H1 (cell line): ENCODE measurements around the gene AZGP1. TPM values are rescaled to one million over a fixed set of nuclear protein-coding genes. Genes with fewer than 3 reads are reported as not detected.

Experiments
- CTCF ChIA-PET: fragments of 300-600 bp; sonication (Branson Sonifier 250); formaldehyde crosslinking; loops from one replicate; lab custom pipeline; 2021; ENCODE audit not compliant: partially characterized antibody; lab: Charles Lee
- POLR2A ChIA-PET: fragments of 300-600 bp; sonication (Branson Sonifier 250); formaldehyde crosslinking; loops from one replicate; lab custom pipeline; 2021; ENCODE audit warnings: inconsistent platforms; ENCODE audit not compliant: partially characterized antibody; lab: Charles Lee
- DNase-seq, 2 experiments: peaks; one replicate each; pipeline versions ENCODE4 v3.0.0 to v3.0.0-alpha.2; 2010 to 2022; ENCODE audit warnings: low spot score in 2 of 2, low read depth in 1 of 2, mixed read lengths in 1 of 2
- FAIRE-seq: peaks from 2 replicates; lab custom pipeline; 2011; peaks lifted over from hg19 to GRCh38; lab: Jason Lieb, UNC
- H2AFZ ChIP-seq: 2 replicates; pipeline ENCODE4 v1.8.1; 2012; ENCODE audit warnings: low read length, inconsistent platforms
- H2AK5ac ChIP-seq: 2 replicates; pipeline ENCODE4 v1.6.1; 2013; ENCODE audit warnings: low read depth, low read length
- H2BK120ac ChIP-seq: replicated peaks from 2 replicates; pipeline ENCODE3; 2013; ENCODE audit warnings: low read depth, low read length, inconsistent platforms
- H2BK12ac ChIP-seq: 2 replicates; pipeline ENCODE4 v1.6.1; 2013; ENCODE audit warnings: low read depth, low read length
- H2BK15ac ChIP-seq: 2 replicates; pipeline ENCODE4 v1.6.1; 2013; ENCODE audit warnings: low read length
- H2BK20ac ChIP-seq: 2 replicates; pipeline ENCODE4 v1.6.1; 2013; ENCODE audit warnings: low read length
- H2BK5ac ChIP-seq: 2 replicates; pipeline ENCODE4 v1.6.1; 2013; ENCODE audit warnings: low read depth, low read length
- H3K14ac ChIP-seq: 2 replicates; pipeline ENCODE4 v1.6.1; 2013; ENCODE audit warnings: inconsistent platforms; ENCODE audit not compliant: insufficient read length
- H3K18ac ChIP-seq: 2 replicates; pipeline ENCODE4 v1.6.1; 2013; ENCODE audit warnings: low read length; ENCODE audit errors: extremely low read depth
- H3K23ac ChIP-seq: 2 replicates; pipeline ENCODE4 v1.6.1; 2013; ENCODE audit warnings: inconsistent platforms; ENCODE audit not compliant: insufficient read length
- H3K23me2 ChIP-seq: 2 replicates; pipeline ENCODE4 v1.6.1; 2013; ENCODE audit warnings: low read depth, low read length
- H3K27ac ChIP-seq: 2 replicates; pipeline ENCODE4 v1.6.1; 2011; ENCODE audit warnings: low read depth, low read length, inconsistent platforms
- H3K27me3 ChIP-seq, 4 experiments: replicated peaks in 1 of 4; 1 replicate in 1 of 4; 2 replicates in 3 of 4; pipeline versions ENCODE4 v1.6.1 to v1.8.1; 2011 to 2013; ENCODE audit warnings: low read length in 3 of 4, mild to moderate bottlenecking in 3 of 4, inconsistent platforms in 2 of 4, mixed read lengths in 2 of 4, moderate library complexity in 1 of 4; ENCODE audit not compliant: control insufficient read depth in 3 of 4, insufficient read depth in 3 of 4; ENCODE audit errors: extremely low read depth in 1 of 4
- H3K36me3 ChIP-seq, 4 experiments: 2 replicates each; pipeline versions ENCODE4 v1.6.1 to v1.8.1; 2011 to 2013; ENCODE audit warnings: mild to moderate bottlenecking in 4 of 4, low read length in 3 of 4, moderate library complexity in 2 of 4, control low read depth in 1 of 4, inconsistent platforms in 1 of 4; ENCODE audit not compliant: insufficient read depth in 4 of 4, control insufficient read depth in 2 of 4
- H3K4ac ChIP-seq: replicated peaks from 2 replicates; pipeline ENCODE3; 2013; ENCODE audit warnings: low read length, low read depth, mixed read lengths, inconsistent platforms; ENCODE audit not compliant: insufficient read length
- H3K4me1 ChIP-seq, 4 experiments: replicated peaks in 1 of 4; 1 replicate in 1 of 4; 2 replicates in 3 of 4; pipeline versions ENCODE4 v1.6.1 to v1.8.1; 2011 to 2013; ENCODE audit warnings: low read length in 3 of 4, inconsistent platforms in 2 of 4, mixed read lengths in 1 of 4; ENCODE audit not compliant: insufficient read depth in 4 of 4, control insufficient read depth in 3 of 4
- H3K4me2 ChIP-seq, 2 experiments: 2 replicates each; pipeline versions ENCODE4 v1.6.1 to v1.8.1; 2011 to 2013; ENCODE audit warnings: low read depth in 2 of 2, low read length in 2 of 2, control low read depth in 1 of 2, inconsistent platforms in 1 of 2, mild to moderate bottlenecking in 1 of 2; ENCODE audit not compliant: insufficient read depth in 1 of 2
- H3K4me3 ChIP-seq, 4 experiments: fragments of 200-600, 300-600 bp in 1 of 4; sonication (generic), shearing (Covaris generic), sonication (Bioruptor Twin) in 1 of 4; 2 replicates each; pipeline versions ENCODE4 v1.5.1 to v1.8.1; 2011 to 2016; ENCODE audit warnings: low read length in 4 of 4, low read depth in 3 of 4, control low read depth in 2 of 4, inconsistent platforms in 2 of 4, mild to moderate bottlenecking in 2 of 4, mixed read lengths in 1 of 4, moderate library complexity in 1 of 4; ENCODE audit not compliant: insufficient read depth in 2 of 4; ENCODE audit errors: extremely low read depth in 1 of 4
- H3K56ac ChIP-seq: replicated peaks from 2 replicates; pipeline ENCODE3; 2013; ENCODE audit warnings: low read depth, mild to moderate bottlenecking, mixed read lengths, low read length, inconsistent platforms; ENCODE audit not compliant: insufficient read length
- H3K79me1 ChIP-seq: 2 replicates; pipeline ENCODE4 v1.6.1; 2013; ENCODE audit warnings: low read depth, low read length, control low read depth
- H3K79me2 ChIP-seq, 2 experiments: 2 replicates each; pipeline versions ENCODE4 v1.6.1 to v1.8.1; 2012 to 2013; ENCODE audit warnings: low read length in 2 of 2, mild to moderate bottlenecking in 2 of 2, inconsistent platforms in 1 of 2; ENCODE audit not compliant: insufficient read depth in 2 of 2, control insufficient read depth in 1 of 2
- H3K9ac ChIP-seq, 4 experiments: replicated peaks in 1 of 4; 1 replicate in 1 of 4; 2 replicates in 3 of 4; pipeline versions ENCODE4 v1.6.1 to v1.8.1; 2011 to 2013; ENCODE audit warnings: low read depth in 3 of 4, low read length in 3 of 4, control low read depth in 2 of 4, mild to moderate bottlenecking in 2 of 4, moderate library complexity in 2 of 4, inconsistent platforms in 1 of 4; ENCODE audit errors: extremely low read depth in 1 of 4
- H3K9me3 ChIP-seq, 2 experiments: 2 replicates each; pipeline versions ENCODE4 v1.6.1 to v1.8.1; 2012 to 2013; ENCODE audit warnings: mild to moderate bottlenecking in 2 of 2, moderate library complexity in 2 of 2, control low read depth in 1 of 2, inconsistent platforms in 1 of 2, low read depth in 1 of 2, low read length in 1 of 2, mixed read lengths in 1 of 2; ENCODE audit not compliant: insufficient read depth in 2 of 2
- H4K20me1 ChIP-seq, 2 experiments: replicated peaks in 1 of 2; 2 replicates each; pipeline versions ENCODE3 to v1.8.1; 2011 to 2013; ENCODE audit warnings: inconsistent platforms in 2 of 2, low read length in 2 of 2, mild to moderate bottlenecking in 1 of 2; ENCODE audit not compliant: insufficient read depth in 2 of 2, control insufficient read depth in 1 of 2
- H4K5ac ChIP-seq: 2 replicates; pipeline ENCODE4 v1.6.1; 2013; ENCODE audit warnings: low read length, low read depth, mixed read lengths, inconsistent platforms; ENCODE audit not compliant: insufficient read length
- H4K8ac ChIP-seq: 2 replicates; pipeline ENCODE4 v1.8.0; 2013; ENCODE audit warnings: mild to moderate bottlenecking, moderate library complexity, low read length, inconsistent platforms; ENCODE audit not compliant: insufficient read depth; ENCODE audit errors: extremely low read depth
- H4K91ac ChIP-seq: replicated peaks from 2 replicates; pipeline ENCODE3; 2013; ENCODE audit warnings: low read length, mixed read lengths, inconsistent platforms; ENCODE audit not compliant: insufficient read length
- ATF3 ChIP-seq: IDR thresholded peaks from 2 replicates; pipeline ENCODE4 v1.6.1; 2011; ENCODE audit warnings: low read depth, mild to moderate bottlenecking, low read length; ENCODE audit not compliant: insufficient read depth
- BACH1 ChIP-seq: IDR thresholded peaks from 2 replicates; pipeline ENCODE4 v1.6.1; 2012; ENCODE audit warnings: low read length, improper control_type of control experiment
- BCL11A ChIP-seq, 2 experiments: IDR thresholded peaks; one replicate each; pipeline ENCODE4 v1.6.1; 2011; ENCODE audit warnings: low read depth in 2 of 2, low read length in 2 of 2, mild to moderate bottlenecking in 2 of 2
- CTCF ChIP-seq, 3 experiments: IDR thresholded peaks; 1 replicate in 2 of 3; 2 replicates in 1 of 3; pipeline versions ENCODE4 v1.5.1 to v1.6.1; 2011; ENCODE audit warnings: low read length in 3 of 3, mild to moderate bottlenecking in 3 of 3, inconsistent platforms in 2 of 3, low read depth in 1 of 3, moderate library complexity in 1 of 3; ENCODE audit not compliant: insufficient read depth in 1 of 3; ENCODE audit errors: control extremely low read depth in 1 of 3
- FOSL1 ChIP-seq: IDR thresholded peaks from 2 replicates; pipeline ENCODE4 v1.6.1; 2011; ENCODE audit warnings: mild to moderate bottlenecking, low read depth, low read length, moderate library complexity; ENCODE audit not compliant: insufficient read depth
- JUND ChIP-seq: IDR thresholded peaks from 2 replicates; pipeline ENCODE4 v1.6.1; 2011; ENCODE audit warnings: mild to moderate bottlenecking, improper control_type of control experiment, low read length
- KDM5A ChIP-seq: fragments of 200-600 bp; IDR thresholded peaks from 2 replicates; pipeline ENCODE4 v1.7.1; 2012; ENCODE audit warnings: mild to moderate bottlenecking, low read length, inconsistent platforms, mixed read lengths
- POLR2A ChIP-seq, 2 experiments: IDR thresholded peaks; 1 replicate in 1 of 2; 2 replicates in 1 of 2; pipeline ENCODE4 v1.6.1; 2011; ENCODE audit warnings: low read depth in 2 of 2, low read length in 2 of 2, mild to moderate bottlenecking in 2 of 2; ENCODE audit errors: control extremely low read depth in 1 of 2
- POLR2AphosphoS5 ChIP-seq: IDR thresholded peaks from 2 replicates; pipeline ENCODE4 v1.6.1; 2011; ENCODE audit warnings: low read depth, low read length
- SP2 ChIP-seq: IDR thresholded peaks from 2 replicates; pipeline ENCODE4 v1.6.1; 2012; ENCODE audit warnings: mild to moderate bottlenecking, low read length, inconsistent platforms
- SRF ChIP-seq: IDR thresholded peaks from 2 replicates; pipeline ENCODE4 v1.6.1; 2011; ENCODE audit warnings: mild to moderate bottlenecking, low read depth, low read length, moderate library complexity
- TAF1 ChIP-seq: IDR thresholded peaks from 2 replicates; pipeline ENCODE4 v1.6.1; 2011; ENCODE audit warnings: mild to moderate bottlenecking, low read depth, low read length
- TCF12 ChIP-seq: IDR thresholded peaks from 2 replicates; pipeline ENCODE4 v1.6.1; 2011; ENCODE audit warnings: low read depth, mild to moderate bottlenecking, low read length
- WGBS, 2 experiments: shearing (Covaris generic) in 1 of 2; methylation state at CpG; one replicate each; pipeline versions ENCODE4 v1.1.6 to v1.1.7; 2013 to 2015; ENCODE audit warnings: low lambda C conversion rate in 2 of 2, mixed read lengths in 2 of 2, inconsistent platforms in 1 of 2, low coverage in 1 of 2, missing lambda C conversion rate in 1 of 2; ENCODE audit not compliant: insufficient replicate concordance in 2 of 2, insufficient coverage in 1 of 2, insufficient read length in 1 of 2; ENCODE audit errors: extremely low coverage in 1 of 2, missing lambda C conversion rate in 1 of 2; 5-methylcytosine and 5-hydroxymethylcytosine counted together
- polyA plus RNA-seq, 7 experiments: library from polyadenylated mRNA; depleted of rRNA in 3 of 7; stranded (reverse) in 5 of 7; unstranded in 2 of 7; fragments of >200 nt in 5 of 7; fragments of 200-250 nt in 2 of 7; gene quantifications; 1 replicate in 5 of 7; 2 replicates in 1 of 7; 4 replicates in 1 of 7; pipeline versions ENCODE4 v1.2.1 to v1.2.3, GENCODE V29; 2011 to 2013; ENCODE audit warnings: missing spikeins in 2 of 7, mixed read lengths in 2 of 7
- total RNA-seq: library from RNA; stranded (reverse); fragmentation: NEBNext Ultra II Directional; extraction: Animal tissue kit (Norgen Biotek cat#: 25700); gene quantifications from 2 replicates; pipeline ENCODE4 v1.2.1, GENCODE V29; 2021

The AZGP1 gene
- total and polyA plus RNA-seq, 2 of the 8 experiments (the other 6 are each of a cell fraction or from before 2014, with no cell fraction given), result 0.52 to 0.68 TPM

GRCh38 chr7:99927536-99927935 lies 48.3 kb downstream of the AZGP1 start:
- Histone ChIP-seq H3K36me3 (no peaks in the 10 kb centered on the region), H3K9ac (no peak overlapping the region), H3K4me1 (peaks cover 0 to 6% (median 3%) of the 10 kb centered on the region in 4 experiments; a peak in 4 of 7 replicates), H3K27me3 (no peaks in the 10 kb centered on the region), H2AK5ac (no peak overlapping the region), H3K4me3 (no peak overlapping the region), H3K4ac (no peak overlapping the region), H2BK5ac (no peak overlapping the region), H2BK12ac (no peak overlapping the region; the same call in 1 of the 2 replicates), H3K4me2 (no peak overlapping the region), H3K23ac (no peak overlapping the region), H4K91ac (no peak overlapping the region), H3K79me1 (no peaks in the 10 kb centered on the region), H3K23me2 (no peaks in the 10 kb centered on the region), H4K8ac (no peak overlapping the region), H3K18ac (no peak overlapping the region), H4K5ac (no peak overlapping the region), H2AFZ (no peak overlapping the region), H3K9me3 (no peaks in the 10 kb centered on the region), H4K20me1 (no peaks in the 10 kb centered on the region), H3K14ac (no peak overlapping the region), H2BK120ac (no peak overlapping the region), H3K79me2 (no peaks in the 10 kb centered on the region), H2BK15ac (no peak overlapping the region), H2BK20ac (no peak overlapping the region), H3K27ac (no peak overlapping the region), H3K56ac (no peak overlapping the region)
- ChIA-PET POLR2A (interaction anchor here (1.0 to 1.4 kb wide), 3 partner anchors 10 to 17 kb away, joined by 3 to 4 read pairs (median 4); no protein-coding TSS in a partner anchor), CTCF (interaction anchor here (0.9 to 2.7 kb wide), 2 partner anchors 57 to 63 kb away, joined by 3 to 27 read pairs; no protein-coding TSS in a partner anchor)
- 77% methylated on average over 5 of the region's 5 CpGs; no CpG with 5 or more reads in 1 of the 2 experiments for WGBS, 2 experiments
- no peak for FAIRE-seq
- DNase-seq, result no peak
- TF ChIP-seq KDM5A, result no peak
- TF ChIP-seq FOSL1, result no peak
- TF ChIP-seq SRF, result no peak
- no peak for TF ChIP-seq BCL11A (IDR thresholded peaks at IDR 0.05; ENCODE audit: low read depth in 2 of 2, low read length in 2 of 2)
- TF ChIP-seq TAF1, result no peak
- TF ChIP-seq SP2, result no peak
- TF ChIP-seq POLR2AphosphoS5, result no peak
- no peak for TF ChIP-seq ATF3
- no peak for TF ChIP-seq BACH1
- TF ChIP-seq JUND, result no peak
- no peak for TF ChIP-seq POLR2A (IDR thresholded peaks at IDR 0.05; ENCODE audit: control extremely low read depth in 1 of 2, low read depth in 2 of 2, low read length in 2 of 2)
- no peak for TF ChIP-seq CTCF (IDR thresholded peaks at IDR 0.05; ENCODE audit: control extremely low read depth in 1 of 3, insufficient read depth in 1 of 3, low read depth in 1 of 3, low read length in 3 of 3)
- no peak for TF ChIP-seq TCF12
